ENCODE measurements around the gene WDR76.
A peak's percentile ranks its signal among the peaks of the same experiment; 100 is the strongest.
"Not testable (repeated sequence)": the region's sequence is repeated elsewhere in the genome, so short reads cannot be mapped to it uniquely, and the experiment has no call there.

Gene WDR76

DNA sequence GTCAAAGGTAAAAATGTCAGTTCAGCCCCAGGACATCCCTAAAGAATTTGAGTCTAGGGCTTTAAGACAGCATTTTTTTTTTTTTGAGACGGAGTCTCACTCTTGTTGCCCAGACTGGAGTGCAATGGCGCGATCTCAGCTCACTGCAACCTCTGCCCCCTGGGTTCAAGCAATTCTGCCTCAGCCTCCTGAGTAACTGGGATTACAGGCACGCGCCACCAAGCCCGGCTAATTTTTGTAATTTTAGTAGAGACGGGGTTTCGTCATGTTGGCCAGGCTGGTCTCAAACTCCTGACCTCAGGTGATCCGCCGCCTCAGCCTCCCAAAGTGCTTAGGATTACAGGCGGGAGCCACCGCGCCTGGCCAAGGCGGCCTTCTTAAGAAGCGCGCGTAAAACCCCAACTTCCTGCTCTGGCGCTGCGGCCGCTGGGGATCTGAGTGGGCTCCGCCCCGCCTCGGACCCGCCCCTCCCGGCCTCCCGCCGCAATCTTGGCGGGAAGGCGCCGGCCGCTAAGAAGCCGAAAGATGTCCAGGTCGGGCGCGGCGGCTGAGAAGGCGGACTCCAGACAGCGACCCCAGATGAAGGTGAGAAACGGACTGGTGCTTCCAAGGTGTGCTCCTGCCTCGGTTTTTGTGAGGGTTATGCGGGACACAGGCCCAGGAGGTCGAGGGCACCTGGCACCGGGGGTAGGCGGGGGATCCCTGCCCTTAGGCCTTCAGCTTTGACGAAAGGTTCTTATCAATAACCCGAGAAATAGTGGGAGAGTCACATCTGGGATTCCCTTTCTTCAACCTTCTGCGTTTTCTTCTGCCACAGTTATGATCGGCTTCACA, at the start of gene WDR76:
WDR76 (plus strand) TSS at position 495 of the 834 bp plus-strand sequence; CDS start at position 526, 31 bp downstream.
- DNase-seq: peak; percentile 12

DNA sequence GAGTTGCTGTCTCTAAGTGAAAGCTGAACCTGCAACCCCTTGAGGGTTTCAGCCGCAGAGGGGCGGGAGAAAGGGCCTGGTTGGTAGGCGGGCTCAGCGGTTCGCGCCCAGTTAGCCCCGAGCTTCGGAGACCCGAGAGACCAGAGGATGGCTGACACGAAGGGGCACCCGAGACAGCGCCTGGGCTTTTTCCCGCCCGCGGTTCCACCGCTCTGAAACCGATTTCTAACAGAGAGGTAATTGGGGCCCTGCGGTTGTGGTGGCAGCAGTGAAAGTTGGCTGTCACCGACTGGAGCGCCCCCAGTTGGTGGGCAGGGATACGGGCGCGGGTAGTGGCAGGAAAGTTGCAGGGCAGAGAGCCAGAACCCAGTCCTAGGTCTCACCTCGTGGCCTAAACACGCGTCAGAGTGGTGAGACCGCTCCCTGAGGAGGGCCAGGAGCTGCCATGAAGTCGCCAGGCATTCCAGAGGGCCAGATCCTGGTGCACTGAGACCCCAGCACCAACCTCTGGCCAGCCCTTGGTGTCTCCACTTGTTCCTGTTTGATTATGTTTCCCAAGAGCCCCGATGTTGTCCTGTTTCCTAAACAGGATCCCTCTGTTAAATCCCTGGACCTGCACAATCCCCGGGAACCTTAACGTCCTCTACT, 49.4 kb upstream of the WDR76 start:
- DNase-seq: peak; percentile 48

DNA sequence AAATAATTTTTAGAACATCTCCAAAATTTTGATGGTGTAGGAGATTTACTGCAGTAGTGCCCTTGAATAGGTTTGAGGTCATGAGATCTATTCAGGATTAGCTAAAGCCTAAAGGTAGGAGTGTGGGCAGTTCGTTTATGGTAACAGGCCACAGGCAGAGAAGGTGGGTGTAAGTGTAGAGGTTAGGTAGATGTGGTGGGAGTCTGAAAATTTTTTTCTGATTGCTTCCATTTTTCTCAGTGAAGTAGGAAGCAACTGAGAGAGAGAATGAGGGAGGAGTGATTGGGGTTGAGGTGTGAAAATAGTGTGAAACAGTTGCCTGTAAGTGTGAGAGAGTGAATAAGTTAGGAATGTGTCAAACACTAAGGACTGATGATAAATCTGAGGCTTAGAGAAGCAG, 47.8 kb upstream of the WDR76 start:
- no peak for DNase-seq

DNA sequence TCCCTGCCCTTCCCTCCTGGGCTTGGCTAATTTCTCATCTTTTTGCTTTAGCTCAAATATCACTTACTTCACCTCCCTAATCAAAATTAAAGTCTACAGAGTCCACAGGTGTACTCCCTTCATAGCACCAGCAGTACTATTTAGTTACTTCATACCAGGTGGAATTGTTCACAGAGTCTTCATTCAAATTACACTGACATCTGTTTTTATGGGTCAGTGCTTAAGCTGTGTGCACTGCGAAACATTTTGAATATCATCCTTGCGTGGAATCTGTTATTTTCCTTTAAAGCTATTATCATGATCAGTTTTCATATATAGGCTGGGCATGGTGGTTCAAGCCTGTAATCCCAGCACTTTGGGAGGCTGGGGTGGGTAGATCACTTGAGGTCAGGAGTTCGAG, 37.4 kb upstream of the WDR76 start:
- DNase-seq: no peak

DNA sequence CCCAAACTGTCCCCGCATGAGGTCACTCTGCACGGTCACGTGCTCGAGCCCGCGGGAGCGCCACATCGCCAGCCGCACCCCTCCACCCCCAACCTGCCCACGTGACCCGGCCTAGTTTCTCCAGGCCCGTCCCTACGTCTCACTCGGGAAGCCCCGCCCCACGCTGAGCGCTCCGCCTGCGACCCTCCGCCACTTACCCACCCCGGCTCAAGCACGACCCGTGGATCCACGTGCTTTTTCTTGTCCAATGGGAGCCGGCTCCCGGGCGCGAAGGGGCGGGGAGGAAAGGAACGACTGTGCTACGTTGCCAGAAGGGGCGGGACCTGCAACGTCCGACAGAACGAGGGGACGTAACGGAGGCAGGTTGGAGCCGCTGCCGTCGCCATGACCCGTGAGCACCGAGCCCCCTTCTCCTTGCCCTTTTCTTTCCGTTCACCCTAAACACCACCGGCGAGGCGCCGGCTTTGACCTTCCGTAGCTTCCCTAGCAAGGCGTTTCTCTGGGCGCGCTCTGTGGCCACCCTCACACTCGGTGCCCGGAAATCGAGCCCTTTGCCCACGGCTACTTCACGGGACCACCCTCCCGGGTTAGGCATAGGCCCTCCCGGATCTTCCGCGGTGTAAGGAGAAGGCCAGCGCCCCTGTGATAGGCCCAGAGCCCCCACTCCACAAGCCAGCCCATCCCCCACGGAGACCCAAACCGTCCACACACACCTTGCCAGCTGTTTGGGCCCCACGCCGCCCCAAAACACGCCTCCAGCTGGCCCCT, 34.6 kb upstream of the WDR76 start, which contains the start of gene SERF2:
SERF2 (plus strand) TSS at position 328 of the 768 bp plus-strand sequence; CDS start at position 385, 57 bp downstream.
- DNase-seq: peak; percentile 72

DNA sequence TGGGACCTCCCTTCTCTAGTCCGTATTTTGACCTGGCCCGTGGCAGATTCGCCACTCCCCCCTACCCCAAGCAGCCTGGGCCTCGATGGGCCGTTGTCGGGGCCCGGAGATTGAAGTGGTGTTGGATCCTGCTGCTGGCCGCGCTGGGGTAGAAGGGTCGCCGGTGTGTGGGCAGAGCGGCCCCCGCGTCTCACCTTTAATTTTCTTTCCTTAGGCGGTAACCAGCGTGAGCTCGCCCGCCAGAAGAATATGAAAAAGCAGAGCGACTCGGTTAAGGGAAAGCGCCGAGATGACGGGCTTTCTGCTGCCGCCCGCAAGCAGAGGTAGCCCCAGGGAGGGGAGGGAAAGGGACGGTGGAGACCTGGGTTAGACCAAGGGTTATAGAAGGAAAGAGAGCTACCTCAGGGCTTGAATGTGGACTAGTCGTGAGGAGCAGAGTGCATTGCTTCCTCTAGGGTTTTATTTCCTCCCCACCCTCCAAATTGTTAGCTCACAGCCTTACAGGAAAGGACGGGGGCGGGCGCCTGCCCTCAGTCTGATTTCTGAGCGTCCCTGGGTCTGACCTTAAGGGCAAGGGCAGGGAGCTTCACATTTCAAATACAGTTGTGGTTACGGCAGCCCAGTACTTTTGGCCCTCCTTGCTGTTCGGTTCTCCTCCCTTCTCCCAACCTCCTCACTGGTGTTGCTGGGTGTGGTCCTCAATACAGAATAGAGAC, 33.9 kb upstream of the WDR76 start:
- no peak for DNase-seq

DNA sequence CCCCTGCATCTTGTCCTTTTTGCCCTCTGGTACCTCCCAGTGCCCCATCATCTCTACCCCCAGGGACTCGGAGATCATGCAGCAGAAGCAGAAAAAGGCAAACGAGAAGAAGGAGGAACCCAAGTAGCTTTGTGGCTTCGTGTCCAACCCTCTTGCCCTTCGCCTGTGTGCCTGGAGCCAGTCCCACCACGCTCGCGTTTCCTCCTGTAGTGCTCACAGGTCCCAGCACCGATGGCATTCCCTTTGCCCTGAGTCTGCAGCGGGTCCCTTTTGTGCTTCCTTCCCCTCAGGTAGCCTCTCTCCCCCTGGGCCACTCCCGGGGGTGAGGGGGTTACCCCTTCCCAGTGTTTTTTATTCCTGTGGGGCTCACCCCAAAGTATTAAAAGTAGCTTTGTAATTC, 33.2 kb upstream of the WDR76 start:
- DNase-seq: no peak

DNA sequence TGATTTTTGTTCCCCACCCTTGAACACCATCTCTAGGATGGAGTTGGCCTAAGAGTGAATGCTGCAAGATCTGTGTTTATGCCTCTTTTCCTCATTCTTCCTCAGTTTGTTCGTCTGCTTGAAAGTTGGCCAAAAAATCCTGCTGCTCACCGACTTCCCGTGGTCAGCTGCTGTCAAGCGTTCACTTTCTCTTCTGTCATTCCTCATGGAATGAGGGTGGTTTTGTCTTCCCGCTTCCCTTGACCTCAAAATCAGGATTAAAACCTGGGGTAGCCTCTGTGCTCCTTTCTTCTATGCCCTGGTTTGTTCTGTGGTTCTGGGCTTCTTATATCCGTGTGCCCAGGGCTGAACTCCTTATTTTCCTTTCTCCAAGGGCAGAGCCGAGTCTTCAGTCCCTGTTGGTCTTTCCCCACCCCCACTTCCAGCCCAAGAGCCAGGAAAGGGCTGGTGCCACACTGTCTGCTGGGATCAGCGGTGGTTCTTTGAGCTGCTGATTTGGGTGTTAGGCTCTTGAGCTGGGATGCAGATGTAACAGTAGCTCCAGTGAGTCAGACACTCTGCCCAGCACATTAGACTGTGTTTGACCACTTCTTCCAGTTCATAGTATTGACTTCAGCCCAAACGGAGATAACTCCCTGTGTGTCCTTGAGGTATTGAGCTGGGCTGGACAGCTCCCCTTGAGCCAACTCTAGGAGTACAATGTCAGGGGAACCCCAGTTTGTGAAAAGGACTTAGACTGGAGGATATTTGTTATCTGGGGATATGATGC, 32.3 kb upstream of the WDR76 start:
- no peak for DNase-seq

DNA sequence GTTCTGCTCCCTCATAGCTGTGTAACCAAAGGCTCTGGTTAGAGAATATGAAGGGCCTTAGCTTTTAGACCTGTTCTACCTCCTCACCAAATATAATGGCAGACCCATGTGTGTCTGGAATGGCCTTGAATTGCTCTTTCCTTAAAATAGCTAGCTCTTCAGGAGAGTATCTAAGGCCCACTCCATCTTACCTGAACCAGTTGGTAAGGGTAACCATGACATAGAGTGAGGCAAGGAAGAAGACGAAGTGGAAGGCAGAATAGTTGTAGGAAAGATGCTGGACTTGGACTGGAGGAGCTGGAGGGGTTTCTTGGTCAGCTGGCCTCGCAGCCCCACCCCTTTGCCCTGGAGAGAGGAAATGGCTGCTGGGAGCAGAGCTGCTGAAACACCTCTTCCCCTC, 31.6 kb upstream of the WDR76 start:
- no peak for DNase-seq

DNA sequence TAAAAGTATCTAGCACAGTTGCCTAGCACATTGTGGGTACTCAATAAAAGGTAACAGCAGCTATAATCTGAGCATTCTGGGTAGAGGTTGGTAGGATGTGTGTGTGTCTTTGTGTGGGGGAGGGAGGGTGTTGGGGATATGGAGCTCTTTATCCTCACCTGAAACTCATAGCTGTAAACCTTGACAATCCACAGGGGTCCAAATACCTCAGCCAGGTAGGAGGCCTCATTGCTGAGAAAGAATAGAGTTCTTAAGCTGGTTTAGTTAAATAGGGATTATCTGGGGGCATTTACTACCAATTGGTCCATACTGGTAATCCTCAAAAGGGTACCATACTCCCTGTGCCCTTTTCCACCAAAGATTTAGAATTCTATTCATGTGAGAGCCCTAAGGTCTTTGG, 30.8 kb upstream of the WDR76 start:
- no peak for DNase-seq

DNA sequence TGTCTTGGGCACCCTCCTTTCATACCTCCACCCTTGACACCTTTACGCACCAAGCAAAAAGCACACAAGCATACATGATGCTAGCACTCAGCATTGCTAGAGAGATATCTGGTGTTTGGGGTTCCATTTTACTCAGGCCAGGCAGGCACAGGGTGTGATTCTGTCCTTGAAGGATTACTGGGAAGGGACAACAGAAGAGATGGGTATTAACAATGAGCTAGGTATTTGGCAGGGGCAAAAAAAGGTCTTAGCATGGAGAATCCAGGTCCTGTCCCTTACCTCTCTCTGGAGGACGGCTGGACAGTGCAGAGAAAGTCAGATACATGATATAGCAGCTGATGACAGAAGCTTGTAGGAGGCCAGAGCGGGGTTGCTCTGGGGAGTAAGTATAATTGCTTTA, 30.2 kb upstream of the WDR76 start:
- no peak for DNase-seq

DNA sequence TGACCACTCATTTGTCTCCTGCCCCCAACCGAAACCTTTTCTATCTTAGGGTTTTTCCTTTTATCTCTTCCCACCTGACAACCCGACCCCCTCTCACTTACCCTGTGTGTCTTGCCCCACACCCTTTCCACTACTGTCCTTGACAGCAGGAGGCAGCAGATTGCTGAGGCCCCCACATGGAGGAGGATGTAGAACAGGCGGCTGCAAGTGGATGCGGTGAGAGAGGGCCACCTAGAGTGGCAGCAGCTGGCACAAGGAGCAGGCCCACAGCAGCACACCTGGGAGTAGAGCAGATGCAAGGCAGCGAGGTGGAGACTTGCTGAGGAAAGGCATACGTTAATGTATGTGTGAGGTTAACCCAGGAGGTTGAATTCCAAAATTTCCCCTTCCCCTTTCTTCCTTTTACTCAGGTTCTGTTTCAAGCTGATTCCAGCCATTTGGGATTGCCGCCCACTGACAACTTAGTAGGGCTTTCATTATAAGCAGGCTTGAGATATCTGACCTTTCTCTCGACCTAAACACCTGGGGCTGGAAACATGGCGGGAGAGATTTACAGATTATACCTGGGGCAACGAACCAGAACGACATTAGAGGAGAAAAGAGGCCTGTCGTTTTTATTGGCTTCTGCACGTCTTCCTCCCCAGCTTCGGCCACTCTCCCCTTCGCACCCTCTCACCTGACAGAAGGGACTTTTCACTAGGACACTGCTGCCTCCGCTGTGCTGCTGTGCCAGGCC, 27.4 kb upstream of the WDR76 start:
- peak; percentile 5 for DNase-seq

DNA sequence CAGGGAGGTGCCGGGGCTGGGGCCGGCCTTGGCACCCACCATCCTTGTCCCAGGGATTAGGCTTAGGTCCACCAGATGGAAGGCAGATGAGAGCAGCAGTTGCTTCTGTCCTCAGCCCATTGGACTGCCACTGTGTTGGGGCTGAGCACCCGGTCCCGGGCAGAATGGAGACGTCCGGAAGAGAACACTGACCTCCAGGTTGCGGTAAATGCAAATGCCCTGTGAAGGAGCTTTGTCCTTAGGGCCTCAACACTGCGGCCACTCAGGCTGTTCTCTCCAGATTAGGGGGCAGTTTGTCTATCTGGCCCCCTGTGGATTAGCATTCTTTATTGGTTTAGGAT, 26.9 kb upstream of the WDR76 start, which contains the start of gene SERINC4:
SERINC4 (minus strand) TSS at position 276 of the 341 bp plus-strand sequence; CDS start at position 42, 234 bp downstream.
- no peak for DNase-seq

DNA sequence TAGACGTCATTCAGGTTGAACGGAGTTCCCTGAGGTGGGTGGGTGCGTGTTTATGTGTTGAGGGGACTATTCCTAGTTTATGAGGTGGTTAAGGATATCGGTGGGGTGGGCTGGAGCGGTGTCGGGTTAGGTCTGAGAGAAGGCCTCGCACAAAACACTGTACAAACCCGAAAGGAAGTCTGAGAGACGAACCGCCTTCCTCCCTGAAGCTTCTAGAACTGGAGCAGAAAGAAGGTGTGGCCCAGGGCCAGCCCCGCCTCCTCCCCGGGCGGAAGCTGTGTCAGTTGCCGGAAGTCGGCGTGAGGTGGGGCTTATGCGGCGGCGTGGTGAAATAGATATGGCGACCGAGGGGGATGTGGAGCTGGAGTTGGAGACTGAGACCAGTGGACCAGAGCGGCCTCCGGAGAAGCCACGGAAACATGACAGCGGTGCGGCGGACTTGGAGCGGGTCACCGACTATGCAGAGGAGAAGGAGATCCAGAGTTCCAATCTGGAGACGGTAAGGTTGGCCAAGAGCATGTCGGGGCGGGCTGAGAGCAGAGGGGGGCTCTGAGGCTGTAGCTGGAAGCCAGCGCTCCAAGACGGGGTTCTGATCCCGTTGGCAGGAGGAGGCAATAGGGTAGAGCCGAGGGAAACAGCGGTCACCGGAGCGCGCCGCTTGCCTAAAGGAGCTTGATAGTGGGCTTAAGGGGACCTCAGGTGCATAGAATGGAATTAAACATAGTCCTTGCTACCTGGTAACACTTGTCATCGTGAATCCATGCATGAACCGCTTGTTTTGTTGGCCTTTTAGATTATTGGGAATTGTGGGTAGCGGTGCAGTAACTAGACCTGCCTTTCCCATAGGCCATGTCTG, 26.3 kb upstream of the WDR76 start, which contains the start of gene HYPK:
HYPK (plus strand) TSS at position 314 of the 856 bp plus-strand sequence; CDS start at position 338, 24 bp downstream.
- DNase-seq: peak; percentile 9

DNA sequence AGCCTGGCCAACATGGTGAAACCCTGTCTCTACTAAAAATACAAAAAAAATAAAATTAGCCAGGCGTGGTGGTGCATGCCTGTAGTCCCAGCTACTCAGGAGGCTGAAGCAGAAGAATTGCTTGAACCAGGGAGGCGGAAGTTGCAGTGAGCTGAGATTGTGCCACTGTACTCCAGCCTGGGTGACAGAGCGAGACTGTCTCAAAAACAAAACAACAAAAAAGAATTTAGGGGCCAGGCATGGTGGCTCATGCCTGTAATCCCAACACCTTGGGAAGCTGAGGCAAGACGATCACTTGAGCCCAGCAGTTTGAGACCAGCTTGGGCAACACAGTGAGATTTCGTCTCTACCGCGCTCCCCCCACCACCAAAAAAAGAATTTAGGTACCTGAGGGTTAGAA, 24.1 kb upstream of the WDR76 start:
- DNase-seq: not testable (repeated sequence)

DNA sequence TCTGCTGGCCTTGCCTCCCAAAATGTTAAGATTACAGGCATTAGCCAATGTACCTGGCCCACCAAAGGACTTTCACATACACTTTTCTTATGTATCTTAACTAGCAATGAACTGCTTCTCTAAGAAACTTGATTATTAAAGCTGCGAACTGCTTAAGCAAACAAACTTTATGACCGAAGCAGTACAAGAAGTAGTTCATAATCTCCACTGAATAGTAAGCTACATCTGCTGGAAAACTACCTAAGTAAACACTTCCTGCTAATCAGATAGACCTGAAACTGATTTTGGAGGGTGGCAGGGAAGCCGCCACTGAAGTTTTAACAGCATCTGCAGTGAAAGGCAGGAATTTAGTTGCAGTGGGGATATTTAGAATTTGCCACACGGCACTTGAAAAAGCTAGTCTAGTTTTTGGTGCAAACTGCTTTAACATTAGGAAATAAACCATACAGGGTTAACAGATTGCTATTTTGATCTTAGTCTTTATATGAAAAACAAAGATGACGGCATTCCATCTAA, 18.3 kb upstream of the WDR76 start:
- no peak for DNase-seq

DNA sequence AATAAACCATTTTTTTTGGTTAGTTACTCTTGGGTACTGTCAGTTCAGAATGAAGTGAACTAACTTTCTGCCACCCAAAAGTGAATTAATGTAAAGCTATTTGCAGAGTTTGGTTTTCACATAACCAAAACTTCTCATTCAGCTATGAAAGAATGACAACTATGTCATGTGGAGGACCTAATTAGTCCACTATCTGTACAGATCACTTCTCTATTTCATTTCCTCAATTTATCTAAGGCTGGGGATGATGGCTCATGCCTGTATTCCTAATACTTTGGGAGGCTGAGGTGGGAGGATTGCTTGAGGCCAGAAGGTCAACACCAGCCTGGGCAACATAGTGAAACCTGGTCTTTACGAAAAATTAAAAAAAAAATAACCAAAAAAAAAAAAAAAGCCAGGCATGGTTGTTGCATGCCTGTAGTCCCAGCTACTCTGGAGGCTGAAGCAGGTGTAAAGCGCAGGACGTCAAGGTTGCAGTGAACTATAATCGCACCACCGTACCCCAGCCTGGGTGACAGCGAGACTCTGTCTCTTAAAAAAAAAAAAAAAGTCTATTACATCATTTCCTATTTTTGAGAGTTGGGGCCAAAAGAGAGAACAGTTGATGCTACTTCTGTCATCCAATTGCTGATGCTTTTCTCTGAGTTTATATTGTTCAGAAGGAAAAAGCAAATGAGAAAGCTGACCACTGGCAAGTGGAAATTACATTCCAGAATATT, 17.7 kb upstream of the WDR76 start:
- DNase-seq: no peak

DNA sequence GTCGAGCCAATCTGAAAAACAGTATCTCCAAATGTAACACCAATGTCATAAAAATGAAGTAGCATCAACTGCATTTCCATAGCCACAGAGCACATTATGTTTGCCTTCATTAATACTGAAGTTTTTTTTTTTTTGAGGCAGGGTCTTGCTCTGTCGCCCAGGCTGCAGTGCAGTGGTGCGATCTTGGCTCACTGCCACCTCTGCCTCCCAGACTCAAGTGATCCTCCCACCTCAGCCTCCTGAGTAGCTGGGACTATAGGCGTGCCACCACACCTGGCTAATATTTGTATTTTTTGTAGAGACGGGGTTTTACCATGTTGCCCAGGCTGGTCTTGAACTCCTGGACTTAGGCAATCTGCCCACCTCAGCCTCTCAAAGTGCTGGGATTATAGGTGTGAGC, 11.7 kb upstream of the WDR76 start:
- DNase-seq: not testable (repeated sequence)

DNA sequence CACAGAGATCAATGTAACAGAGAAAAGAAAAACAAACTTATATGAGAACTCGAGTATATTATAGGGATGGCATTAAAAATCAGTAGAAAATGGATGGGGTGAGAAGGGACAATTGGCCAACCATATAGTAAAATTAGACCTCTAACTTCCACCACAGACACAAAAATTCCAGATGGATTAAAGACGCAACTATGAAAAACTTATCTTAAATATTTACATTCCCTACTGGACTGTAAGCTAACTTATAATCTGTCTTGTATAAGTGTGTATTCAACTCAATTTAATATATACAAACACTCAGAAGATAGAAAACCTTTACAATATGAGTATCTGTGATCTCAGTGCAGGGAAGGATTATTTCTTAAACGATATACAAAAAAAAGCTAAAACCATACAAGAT, 5.3 kb upstream of the WDR76 start:
- DNase-seq: no peak
